HepG2 (cell line): ENCODE data around the gene KPNB1. TPM values are rescaled to one million over a fixed set of nuclear protein-coding genes. Genes with fewer than 3 reads are reported as not detected.

Source experiments
- ATAC-seq: fragments of 200-7000 bp; cut with Tn5 transposase; 3 replicates; pipeline ENCODE4 v1.9.1; 2020; ENCODE audit warnings: mild to moderate bottlenecking, moderate library complexity
- BruUV-seq: library from RNA; stranded (reverse); fragments of 400-500 nt; replicated peaks from 2 replicates; lab custom pipeline; 2021; lab: Mats Ljungman, UMichigan
- CTCF ChIA-PET: fragments of 300-600 bp; formaldehyde crosslinking; extraction: SDS; loops from one replicate; lab custom pipeline; 2021; ENCODE audit warnings: low total read pairs, inconsistent platforms, low intra/inter-chr PET ratio; lab: Yijun Ruan, JAX
- POLR2A ChIA-PET: fragments of 350-600 bp; sonication (Branson Sonifier 250); formaldehyde crosslinking; loops from one replicate; lab custom pipeline; 2020; ENCODE audit warnings: antibody characterized with exemption, inconsistent platforms; lab: Yijun Ruan, JAX
- DNase-seq: peaks from one replicate; pipeline ENCODE4 v3.0.0-alpha.2; 2015; ENCODE audit warnings: low spot score
- FAIRE-seq: peaks from 3 replicates; lab custom pipeline; 2011; peaks lifted over from hg19 to GRCh38; lab: Jason Lieb, UNC
- H2AFZ ChIP-seq: one replicate; pipeline ENCODE4 v1.6.1; 2011; ENCODE audit warnings: low read length, inconsistent platforms
- H3K27ac ChIP-seq: fragments of 300-600 bp; 3 replicates; pipeline ENCODE4 v1.8.0; 2011; ENCODE audit warnings: mixed run types, mild to moderate bottlenecking, mixed read lengths, low read length, inconsistent platforms; ENCODE audit not compliant: insufficient read depth; ENCODE audit errors: extremely low read length
- H3K27me3 ChIP-seq, 2 experiments: fragments of 200-600 bp in 1 of 2; 2 replicates in 1 of 2; 3 replicates in 1 of 2; pipeline versions ENCODE4 v1.6.0 to v1.8.0; 2011; ENCODE audit warnings: low read length in 2 of 2, mild to moderate bottlenecking in 2 of 2, moderate library complexity in 2 of 2, inconsistent platforms in 1 of 2; ENCODE audit not compliant: insufficient read depth in 2 of 2, control insufficient read depth in 1 of 2
- H3K36me3 ChIP-seq, 2 experiments: fragments of 200-600 bp in 1 of 2; replicated peaks in 1 of 2; 2 replicates in 1 of 2; 3 replicates in 1 of 2; pipeline versions ENCODE4 v1.5.1 to v1.8.0; 2011; ENCODE audit warnings: low read length in 2 of 2, inconsistent platforms in 1 of 2; ENCODE audit not compliant: insufficient read depth in 2 of 2, control insufficient read depth in 1 of 2
- H3K4me1 ChIP-seq: 2 replicates; pipeline ENCODE4 v1.5.1; 2012; ENCODE audit warnings: low read length, inconsistent platforms; ENCODE audit not compliant: insufficient read depth
- H3K4me2 ChIP-seq: 2 replicates; pipeline ENCODE4 v1.6.0; 2011; ENCODE audit warnings: low read depth, low read length, inconsistent platforms
- H3K4me3 ChIP-seq, 3 experiments: fragments of 200-600 bp in 1 of 3; sonication (generic), shearing (Covaris generic) in 1 of 3; replicated peaks in 1 of 3; 2 replicates each; pipeline ENCODE4 v1.5.1; 2011 to 2016; ENCODE audit warnings: low read length in 3 of 3, inconsistent platforms in 2 of 3, low read depth in 2 of 3, mild to moderate bottlenecking in 2 of 3, control low read depth in 1 of 3, mixed read lengths in 1 of 3; ENCODE audit not compliant: insufficient read depth in 1 of 3
- H3K79me2 ChIP-seq: one replicate; pipeline ENCODE4 v1.6.1; 2011; ENCODE audit warnings: low read length, inconsistent platforms; ENCODE audit not compliant: insufficient read depth
- H3K9ac ChIP-seq: 2 replicates; pipeline ENCODE4 v1.6.0; 2011; ENCODE audit warnings: mild to moderate bottlenecking, low read depth, low read length, inconsistent platforms; ENCODE audit not compliant: insufficient read depth
- H3K9me3 ChIP-seq: 2 replicates; pipeline ENCODE4 v1.5.1; 2012; ENCODE audit warnings: mild to moderate bottlenecking, low read length
- H4K20me1 ChIP-seq: 2 replicates; pipeline ENCODE4 v1.6.0; 2011; ENCODE audit warnings: inconsistent platforms, mild to moderate bottlenecking, low read length, moderate library complexity; ENCODE audit not compliant: insufficient read depth
- HNF4A ChIP-seq: sonication (generic); formaldehyde crosslinking; IDR thresholded peaks from 2 replicates; pipeline ENCODE4 v1.4.0; 2020; ENCODE audit warnings: missing genetic modification reagents
- HOXD1 ChIP-seq: sonication (generic); formaldehyde crosslinking; IDR thresholded peaks from 2 replicates; pipeline ENCODE4 v1.5.0; 2020; ENCODE audit warnings: missing genetic modification reagents
- ZMAT3 ChIP-seq: sonication (generic); formaldehyde crosslinking; conservative IDR thresholded peaks from 2 replicates; pipeline ENCODE4 v1.7.0; 2021; ENCODE audit warnings: missing genetic modification reagents
- ZNF616 ChIP-seq: sonication (generic); formaldehyde crosslinking; IDR thresholded peaks from 2 replicates; pipeline ENCODE4 v1.5.0; 2020; ENCODE audit warnings: low read depth, mild to moderate bottlenecking, missing genetic modification reagents
- WGBS: methylation state at CpG from one replicate; pipeline ENCODE4 v1.1.6; 2017; ENCODE audit warnings: low lambda C conversion rate; 5-methylcytosine and 5-hydroxymethylcytosine counted together
- in situ Hi-C: cut with HindIII; loops from 2 replicates; pipeline ENCODE4 v1.10.0; 2017; ENCODE audit warnings: low pct_unique_long_range_greater_than_20kb; ENCODE audit not compliant: extremely low pct_ligation_motif_present
- intact Hi-C: fragments of 100-400 bp; cut with micrococcal nuclease; formaldehyde crosslinking; loops from one replicate; pipeline ENCODE4 v1.10.0; 2022; ENCODE audit not compliant: unreplicated experiment
- polyA plus RNA-seq, 8 experiments: library from polyadenylated mRNA; depleted of rRNA in 3 of 8; stranded (reverse) in 7 of 8; unstranded in 1 of 8; fragments of >200 nt; fragmentation: Illumina TruSeq in 4 of 8; extraction: Trizol in 4 of 8; gene quantifications; 2 replicates each; pipeline versions ENCODE4 v1.2.1 to v1.2.3, GENCODE V29; 2011 to 2016; ENCODE audit warnings: low read depth in 4 of 8, missing spikeins in 1 of 8, mixed read lengths in 1 of 8; ENCODE audit not compliant: insufficient read depth in 1 of 8
- total RNA-seq, 5 experiments: library from RNA; depleted of rRNA; stranded (reverse); fragments of >200 nt; fragmentation: Illumina TruSeq; extraction: Trizol; gene quantifications; 2 replicates each; pipeline ENCODE4 v1.2.3, GENCODE V29; 2016; ENCODE audit warnings: low read depth in 1 of 5
- TF ChIP-seq, protein P1 (sequence below): sonication (generic); formaldehyde crosslinking; IDR thresholded peaks from 2 replicates; pipeline ENCODE4 v1.5.0; 2020; ENCODE audit warnings: mild to moderate bottlenecking, missing genetic modification reagents
- TF ChIP-seq, protein P2 (sequence below): sonication (generic); formaldehyde crosslinking; IDR thresholded peaks from 2 replicates; pipeline ENCODE4 v1.5.0; 2020; ENCODE audit warnings: missing genetic modification reagents

The KPNB1 gene
- total and polyA plus RNA-seq, 2 of the 13 experiments (the other 11 are each of a cell fraction or from before 2014, with no cell fraction given): 164 to 424 TPM

DNA sequence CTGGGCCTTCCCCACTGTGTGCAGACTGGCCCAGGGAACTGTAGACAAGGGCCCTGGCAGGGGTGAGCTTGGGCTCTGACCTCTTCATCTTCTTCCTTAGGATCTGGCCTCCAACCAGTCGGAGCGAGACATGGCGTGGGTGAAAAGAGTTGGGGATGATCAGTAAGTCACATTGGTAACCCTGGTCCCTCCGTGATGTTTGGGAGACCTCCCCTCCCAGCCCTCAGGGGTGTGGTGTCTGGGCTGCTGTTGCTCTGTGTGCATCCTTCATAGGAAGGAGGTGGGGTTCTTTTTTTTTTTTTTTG lies 49.8 kb downstream of the KPNB1 start:
- Histone ChIP-seq H3K4me2 (no peak overlapping the region), H3K4me3 (no peak overlapping the region), H4K20me1 (no peaks in the 10 kb centered on the region), H3K9ac (no peak overlapping the region), H3K27me3 (no peaks in the 10 kb centered on the region), H3K79me2 (no peaks in the 10 kb centered on the region), H3K36me3 (peaks cover 0 to 1% of the 10 kb centered on the region in 2 experiments; a peak in 1 of 5 replicates), H3K9me3 (no peaks in the 10 kb centered on the region), H3K27ac (no peak overlapping the region), H3K4me1 (peaks cover 18% of the 10 kb centered on the region), H2AFZ (no peak overlapping the region)
- TF ChIP-seq HOXD1 (CRISPR knock-in tag) (no peak), ZMAT3 (CRISPR knock-in tag) (no peak), HNF4A (CRISPR knock-in tag) (no peak), ZNF616 (CRISPR knock-in tag) (no peak)
- TF ChIP-seq, protein P1, sequence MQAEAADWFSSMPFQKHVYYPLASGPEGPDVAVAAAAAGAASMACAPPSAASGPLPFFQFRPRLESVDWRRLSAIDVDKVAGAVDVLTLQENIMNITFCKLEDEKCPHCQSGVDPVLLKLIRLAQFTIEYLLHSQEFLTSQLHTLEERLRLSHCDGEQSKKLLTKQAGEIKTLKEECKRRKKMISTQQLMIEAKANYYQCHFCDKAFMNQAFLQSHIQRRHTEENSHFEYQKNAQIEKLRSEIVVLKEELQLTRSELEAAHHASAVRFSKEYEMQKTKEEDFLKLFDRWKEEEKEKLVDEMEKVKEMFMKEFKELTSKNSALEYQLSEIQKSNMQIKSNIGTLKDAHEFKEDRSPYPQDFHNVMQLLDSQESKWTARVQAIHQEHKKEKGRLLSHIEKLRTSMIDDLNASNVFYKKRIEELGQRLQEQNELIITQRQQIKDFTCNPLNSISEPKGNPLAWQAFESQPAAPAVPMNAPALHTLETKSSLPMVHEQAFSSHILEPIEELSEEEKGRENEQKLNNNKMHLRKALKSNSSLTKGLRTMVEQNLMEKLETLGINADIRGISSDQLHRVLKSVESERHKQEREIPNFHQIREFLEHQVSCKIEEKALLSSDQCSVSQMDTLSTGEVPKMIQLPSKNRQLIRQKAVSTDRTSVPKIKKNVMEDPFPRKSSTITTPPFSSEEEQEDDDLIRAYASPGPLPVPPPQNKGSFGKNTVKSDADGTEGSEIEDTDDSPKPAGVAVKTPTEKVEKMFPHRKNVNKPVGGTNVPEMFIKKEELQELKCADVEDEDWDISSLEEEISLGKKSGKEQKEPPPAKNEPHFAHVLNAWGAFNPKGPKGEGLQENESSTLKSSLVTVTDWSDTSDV (CRISPR knock-in tag): no peak
- TF ChIP-seq, protein P2, sequence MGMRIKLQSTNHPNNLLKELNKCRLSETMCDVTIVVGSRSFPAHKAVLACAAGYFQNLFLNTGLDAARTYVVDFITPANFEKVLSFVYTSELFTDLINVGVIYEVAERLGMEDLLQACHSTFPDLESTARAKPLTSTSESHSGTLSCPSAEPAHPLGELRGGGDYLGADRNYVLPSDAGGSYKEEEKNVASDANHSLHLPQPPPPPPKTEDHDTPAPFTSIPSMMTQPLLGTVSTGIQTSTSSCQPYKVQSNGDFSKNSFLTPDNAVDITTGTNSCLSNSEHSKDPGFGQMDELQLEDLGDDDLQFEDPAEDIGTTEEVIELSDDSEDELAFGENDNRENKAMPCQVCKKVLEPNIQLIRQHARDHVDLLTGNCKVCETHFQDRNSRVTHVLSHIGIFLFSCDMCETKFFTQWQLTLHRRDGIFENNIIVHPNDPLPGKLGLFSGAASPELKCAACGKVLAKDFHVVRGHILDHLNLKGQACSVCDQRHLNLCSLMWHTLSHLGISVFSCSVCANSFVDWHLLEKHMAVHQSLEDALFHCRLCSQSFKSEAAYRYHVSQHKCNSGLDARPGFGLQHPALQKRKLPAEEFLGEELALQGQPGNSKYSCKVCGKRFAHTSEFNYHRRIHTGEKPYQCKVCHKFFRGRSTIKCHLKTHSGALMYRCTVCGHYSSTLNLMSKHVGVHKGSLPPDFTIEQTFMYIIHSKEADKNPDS (CRISPR knock-in tag): no peak
- BruUV-seq: no TSS peak
- POLR2A ChIA-PET: no interaction called here
- CTCF ChIA-PET: interaction anchor here (0.6 to 1.5 kb wide), 3 partner anchors 18 to 46 kb away, joined by 3 to 5 read pairs (median 3); no protein-coding TSS in a partner anchor
- FAIRE-seq (no peak), DNase-seq (no peak), ATAC-seq (no peak)
- intact Hi-C loops: loop anchor here (2.0 kb wide), 1 partner anchor 43 kb away; no protein-coding TSS in a partner anchor
- WGBS: 94% methylated on average over 4 of the region's 4 CpGs
- in situ Hi-C loops: no loop called here
